HAP-1 (cell line): ENCODE results near the gene CRCP.
"Not testable (repeated sequence)": the region's sequence is repeated elsewhere in the genome, so short reads cannot be mapped to it uniquely, and the experiment has no call there.

Experiments used
- DNase-seq, 2 experiments: peaks; one replicate each; pipeline ENCODE4 v3.0.0-alpha.2; 2016 to 2020; ENCODE audit warnings: low spot score in 2 of 2
- H3K27me3 ChIP-seq: fragments of 250-450 bp; sonication (Bioruptor Pico); 2 replicates; pipeline ENCODE4 v1.5.1; 2020; ENCODE audit warnings: low read depth, mild to moderate bottlenecking, moderate library complexity
- H3K36me3 ChIP-seq: fragments of 250-450 bp; sonication (Bioruptor Pico); replicated peaks from 2 replicates; pipeline ENCODE4 v1.5.1; 2020; ENCODE audit warnings: mild to moderate bottlenecking
- H3K4me1 ChIP-seq: fragments of 250-450 bp; sonication (Bioruptor Pico); 2 replicates; pipeline ENCODE4 v1.5.1; 2020; ENCODE audit warnings: mild to moderate bottlenecking
- H3K4me3 ChIP-seq: fragments of 250-450 bp; sonication (Bioruptor Pico); 2 replicates; pipeline ENCODE4 v1.5.1; 2020; ENCODE audit warnings: mild to moderate bottlenecking, moderate library complexity
- H3K9me3 ChIP-seq: fragments of 250-450 bp; sonication (Bioruptor Pico); 2 replicates; pipeline ENCODE4 v1.5.1; 2020; ENCODE audit warnings: mild to moderate bottlenecking, moderate library complexity
- in situ Hi-C: fragments of 300-500 bp; cut with MboI; formaldehyde crosslinking; loops from 3 replicates; pipeline ENCODE4 v1.14.3; 2020; ENCODE audit warnings: low sequenced_read_pairs, inconsistent platforms, mixed read lengths

The CRCP gene

DNA sequence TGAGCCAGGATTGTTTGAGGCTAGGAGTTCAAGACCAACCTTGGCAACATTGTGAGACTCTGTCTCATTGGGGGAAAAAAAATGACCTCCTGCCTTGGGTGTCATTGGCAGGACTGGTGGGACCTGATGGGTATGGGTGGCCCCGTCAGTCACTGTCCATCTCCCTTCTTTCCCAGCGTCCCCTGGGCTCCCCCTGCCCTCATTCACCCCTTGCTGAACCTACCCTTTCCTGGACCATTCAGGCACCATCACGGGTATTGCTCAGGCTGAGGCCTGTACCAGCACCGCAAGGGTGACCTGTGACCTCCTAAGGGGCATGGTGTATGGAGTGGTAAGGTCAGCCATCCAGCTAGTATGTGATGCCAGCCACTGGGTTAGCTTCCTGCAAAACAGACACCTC lies 19.6 kb upstream of the CRCP start:
- H3K9me3 ChIP-seq = no peaks in the 10 kb centered on the region
- DNase-seq = no peak
- in situ Hi-C loops = no loop called here
- no peaks in the 10 kb centered on the region for H3K27me3 ChIP-seq
- H3K4me3 ChIP-seq = no peak overlapping the region
- peaks cover 5% of the 10 kb centered on the region for H3K4me1 ChIP-seq
- no peaks in the 10 kb centered on the region for H3K36me3 ChIP-seq

DNA sequence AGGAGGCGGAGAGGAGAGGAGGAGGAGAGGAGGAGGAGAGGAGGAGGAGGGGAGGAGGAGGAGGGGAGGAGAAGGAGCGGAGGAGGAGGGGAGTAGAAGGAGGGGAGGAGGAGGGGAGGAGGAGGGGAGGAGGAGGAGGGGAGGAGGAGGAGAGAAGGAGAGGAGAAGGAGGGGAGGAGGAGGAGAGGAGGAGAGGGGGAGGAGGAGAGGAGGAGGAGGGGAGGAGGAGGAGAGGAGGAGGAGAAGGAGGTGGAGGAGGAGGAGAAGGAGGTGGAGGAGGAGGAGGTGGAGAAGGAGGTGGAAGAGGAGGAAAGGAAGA lies 15.5 kb upstream of the CRCP start:
- Histone ChIP-seq H3K4me3 (no peak overlapping the region), H3K27me3 (no peaks in the 10 kb centered on the region), H3K36me3 (no peaks in the 10 kb centered on the region), H3K9me3 (no peaks in the 10 kb centered on the region), H3K4me1 (peaks cover 9% of the 10 kb centered on the region)
- in situ Hi-C loops = no loop called here
- no peak for DNase-seq

GRCh38 chr7:66099551-66100407 lies 14.9 kb upstream of the CRCP start:
- Histone ChIP-seq H3K36me3 (no peaks in the 10 kb centered on the region), H3K4me3 (peak overlapping the region; percentile 18), H3K9me3 (no peaks in the 10 kb centered on the region), H3K4me1 (peaks cover 9% of the 10 kb centered on the region), H3K27me3 (no peaks in the 10 kb centered on the region)
- in situ Hi-C loops = no loop called here
- DNase-seq = peak; percentile 85 to 90

DNA sequence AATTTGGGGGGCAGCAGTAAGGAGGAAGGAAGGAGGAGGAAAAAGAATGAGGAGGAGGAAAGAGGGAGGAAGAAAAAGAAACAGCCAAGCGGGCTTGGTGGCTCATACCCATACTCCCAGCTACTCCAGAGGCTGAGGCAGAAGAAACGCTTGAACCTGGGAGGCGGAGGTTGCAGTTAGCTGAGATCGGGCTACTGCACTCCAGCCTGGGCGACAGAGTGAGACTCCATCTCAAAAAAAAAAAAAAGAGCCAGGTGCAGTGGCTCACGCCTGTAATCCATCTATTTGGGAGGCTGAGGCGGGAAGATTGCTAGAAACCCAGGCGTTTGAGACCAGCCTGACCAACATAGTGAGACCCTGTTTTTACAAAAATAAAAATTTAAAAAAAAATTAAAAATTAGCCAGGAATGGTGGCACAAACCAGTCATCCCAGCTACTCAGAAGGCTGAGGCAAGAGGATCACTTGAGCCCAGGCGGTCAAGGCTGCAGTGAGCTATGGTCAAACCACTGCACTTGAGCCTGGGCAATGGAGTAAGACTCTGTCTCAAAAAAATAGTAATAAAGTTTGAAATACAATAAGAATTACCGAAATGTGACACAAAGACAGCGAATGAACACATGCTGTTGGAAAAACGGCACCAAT lies 14.1 kb upstream of the CRCP start:
- no peak for DNase-seq
- Histone ChIP-seq H3K4me1 (peaks cover 9% of the 10 kb centered on the region), H3K9me3 (no peaks in the 10 kb centered on the region), H3K4me3 (peak overlapping the region; percentile 18), H3K27me3 (no peaks in the 10 kb centered on the region), H3K36me3 (no peaks in the 10 kb centered on the region)
- in situ Hi-C loops = no loop called here

- H3K4me1 ChIP-seq, H3K9me3 ChIP-seq, DNase-seq, in situ Hi-C loops, H3K27me3 ChIP-seq, H3K36me3 ChIP-seq, H3K4me3 ChIP-seq: not testable (repeated sequence)
These were observed 12.5 kb upstream of the CRCP start for GRCh38 chr7:66102168-66102567.

GRCh38 chr7:66103994-66104393 lies 10.7 kb upstream of the CRCP start:
- H3K36me3 ChIP-seq, in situ Hi-C loops, H3K4me1 ChIP-seq, H3K4me3 ChIP-seq, H3K9me3 ChIP-seq, DNase-seq, H3K27me3 ChIP-seq: not testable (repeated sequence)

- Histone ChIP-seq H3K4me1 (peaks cover 2% of the 10 kb centered on the region; the same call in 1 of the 2 replicates), H3K27me3 (no peaks in the 10 kb centered on the region), H3K4me3 (no peak overlapping the region), H3K9me3 (no peaks in the 10 kb centered on the region), H3K36me3 (no peaks in the 10 kb centered on the region)
- no peak for DNase-seq
- in situ Hi-C loops = no loop called here
These were observed 9.3 kb upstream of the CRCP start for GRCh38 chr7:66105263-66105748.

- H3K9me3 ChIP-seq, H3K36me3 ChIP-seq, in situ Hi-C loops, DNase-seq, H3K4me3 ChIP-seq, H3K27me3 ChIP-seq, H3K4me1 ChIP-seq: not testable (repeated sequence)
These were observed 6.2 kb upstream of the CRCP start for GRCh38 chr7:66108410-66108809.

GRCh38 chr7:66110856-66111255 lies 3.8 kb upstream of the CRCP start:
- Histone ChIP-seq H3K4me1 (no peaks in the 10 kb centered on the region; the same call in 1 of the 2 replicates), H3K4me3 (no peak overlapping the region), H3K9me3 (no peaks in the 10 kb centered on the region), H3K27me3 (no peaks in the 10 kb centered on the region), H3K36me3 (no peaks in the 10 kb centered on the region)
- DNase-seq = no peak
- in situ Hi-C loops = no loop called here

DNA sequence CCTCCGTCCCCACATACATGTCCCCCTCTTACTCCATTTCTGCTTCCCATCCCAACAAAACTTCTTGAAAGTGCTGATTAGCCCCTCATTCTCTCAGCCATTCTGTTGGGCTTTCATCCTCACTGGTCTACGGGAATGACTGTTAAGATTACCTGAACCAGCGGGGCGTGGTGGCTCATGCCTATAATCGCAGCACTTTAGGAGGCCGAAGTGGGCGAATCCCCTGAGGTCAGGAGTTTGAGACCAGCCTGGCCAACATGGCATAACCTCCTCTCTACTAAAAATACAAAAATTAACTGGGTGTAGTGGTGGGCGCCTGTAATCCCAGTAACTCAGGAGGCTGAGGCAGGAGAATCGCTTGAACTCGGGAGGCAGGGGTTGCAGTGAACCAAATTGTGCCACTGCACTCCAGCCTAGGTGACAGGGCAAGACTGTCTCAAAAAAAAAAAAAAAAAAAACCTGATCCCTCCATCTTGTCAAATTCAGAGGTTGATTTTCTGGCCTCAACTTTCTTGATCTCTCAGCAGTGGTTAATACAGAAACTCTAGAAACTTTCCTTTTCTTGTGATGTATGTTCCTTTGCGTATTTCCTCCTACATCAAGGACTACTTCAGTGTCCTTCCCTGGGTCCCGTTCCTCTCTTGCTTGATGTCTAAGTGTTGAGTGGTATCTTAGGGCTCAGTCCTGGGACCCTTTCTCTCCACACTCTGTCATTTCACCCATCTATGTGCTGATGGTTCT lies 2.2 kb downstream of the CRCP start:
- not testable (repeated sequence) for H3K4me3 ChIP-seq

GRCh38 chr7:66118603-66119002 lies 4.0 kb downstream of the CRCP start:
- DNase-seq = no peak
- H3K4me3 ChIP-seq = no peak overlapping the region
- peaks cover 11% of the 10 kb centered on the region for H3K4me1 ChIP-seq
- no peaks in the 10 kb centered on the region for H3K27me3 ChIP-seq
- in situ Hi-C loops = no loop called here
- H3K9me3 ChIP-seq = no peaks in the 10 kb centered on the region
- H3K36me3 ChIP-seq = 0 out of 2 replicates have a peak, but pooled peaks cover 5% of the 10 kb centered on the region

More for the DNA sequence above, 2.2 kb downstream of the CRCP start:
- H3K9me3 ChIP-seq, in situ Hi-C loops, DNase-seq, H3K36me3 ChIP-seq, H3K4me1 ChIP-seq, H3K27me3 ChIP-seq: not testable (repeated sequence)

DNA sequence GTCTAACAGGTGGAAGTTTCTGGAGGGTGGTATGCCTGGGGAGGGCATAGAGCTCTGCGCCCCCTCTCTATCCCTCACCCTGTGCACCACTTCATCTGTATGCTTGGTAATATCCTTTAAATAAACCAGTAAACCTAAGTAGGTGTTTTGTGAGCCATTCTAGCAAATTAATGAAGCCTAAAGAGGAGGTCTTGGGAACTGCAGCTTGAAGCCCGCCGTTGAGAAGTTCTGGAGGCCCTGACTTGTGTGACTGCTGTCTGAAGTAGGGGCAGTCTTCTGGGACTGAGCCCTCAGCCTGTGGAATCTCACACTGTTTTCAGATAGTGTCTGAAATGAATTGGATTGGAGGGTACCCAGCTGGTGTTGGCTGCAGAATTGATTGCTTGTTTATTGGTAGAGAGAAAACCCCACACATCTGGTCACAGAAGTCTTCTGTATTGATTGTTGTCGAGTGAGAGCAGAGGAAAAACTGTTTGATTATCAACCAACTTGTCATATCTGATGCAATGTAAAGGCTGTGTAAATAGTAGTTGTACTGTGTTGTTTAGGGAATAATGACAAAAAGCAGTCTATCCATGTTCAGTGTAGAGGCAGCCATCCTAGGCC lies 4.7 kb downstream of the CRCP start:
- Histone ChIP-seq H3K27me3 (no peaks in the 10 kb centered on the region), H3K4me1 (peaks cover 11% of the 10 kb centered on the region), H3K4me3 (no peak overlapping the region), H3K9me3 (no peaks in the 10 kb centered on the region), H3K36me3 (0 out of 2 replicates have a peak, but pooled peaks cover 5% of the 10 kb centered on the region)
- in situ Hi-C loops = no loop called here
- no peak for DNase-seq

DNA sequence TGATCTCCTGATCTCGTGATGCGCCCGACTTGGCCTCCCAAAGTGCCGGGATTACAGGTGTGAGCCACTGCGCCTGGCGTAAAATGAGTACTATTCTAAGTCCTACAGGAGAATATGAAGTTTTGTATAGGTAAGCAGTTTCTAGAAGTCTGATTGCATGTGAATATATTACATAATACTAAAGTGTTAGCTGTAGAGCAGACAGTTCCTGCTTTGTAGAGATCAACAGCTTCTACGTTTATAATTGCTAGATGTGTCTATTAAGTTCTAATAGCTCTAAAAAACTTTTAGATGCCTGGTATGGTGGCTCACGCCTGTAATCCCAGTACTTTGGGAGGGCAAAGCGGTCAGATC lies 8.5 kb downstream of the CRCP start:
- in situ Hi-C loops = no loop called here
- H3K4me1 ChIP-seq = peaks cover 11% of the 10 kb centered on the region
- DNase-seq = no peak
- H3K9me3 ChIP-seq = no peaks in the 10 kb centered on the region
- H3K36me3 ChIP-seq = 0 out of 2 replicates have a peak, but pooled peaks cover 5% of the 10 kb centered on the region
- H3K27me3 ChIP-seq = no peaks in the 10 kb centered on the region
- H3K4me3 ChIP-seq = no peak overlapping the region

DNA sequence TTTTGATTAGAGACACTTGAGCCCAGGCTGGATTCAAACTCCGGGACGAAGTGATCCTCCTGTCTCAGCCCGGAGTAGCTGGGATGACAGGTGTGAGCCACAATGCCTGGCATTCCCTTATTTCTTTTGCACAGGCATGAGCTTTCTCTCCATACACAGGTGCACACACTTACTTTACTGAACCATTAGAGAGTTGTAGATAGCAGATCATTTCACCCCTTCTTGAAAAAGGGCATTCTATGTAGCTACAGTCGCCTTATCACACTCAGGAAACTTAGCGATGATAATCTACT lies 9.9 kb downstream of the CRCP start:
- H3K4me1 ChIP-seq = peaks cover 11% of the 10 kb centered on the region
- H3K4me3 ChIP-seq, in situ Hi-C loops, H3K27me3 ChIP-seq, H3K9me3 ChIP-seq, H3K36me3 ChIP-seq, DNase-seq: not testable (repeated sequence)
